Chondrocyte (in vitro differentiated cells): ENCODE data around the gene RAMP2. TPM values are rescaled to one million over a fixed set of nuclear protein-coding genes. Genes with fewer than 3 reads are reported as not detected.
"Not testable (repeated sequence)": the region's sequence is repeated elsewhere in the genome, so short reads cannot be mapped to it uniquely, and the experiment has no call there.

Experiments used
- DNase-seq: peaks from one replicate; pipeline ENCODE4 v3.0.0; 2021; ENCODE audit warnings: mixed read lengths, low spot score
- H3K27ac Mint-ChIP-seq: one replicate; pipeline ENCODE4 v1.8.0; 2021; ENCODE audit warnings: mild to moderate bottlenecking, moderate library complexity, mixed read lengths; ENCODE audit not compliant: unreplicated experiment
- H3K27me3 Mint-ChIP-seq: 2 replicates; pipeline ENCODE4 v1.8.0; 2021; ENCODE audit warnings: low read depth, mixed read lengths
- H3K36me3 Mint-ChIP-seq: 2 replicates; pipeline ENCODE4 v1.8.0; 2021; ENCODE audit warnings: low read depth, mixed read lengths
- H3K4me1 Mint-ChIP-seq: 2 replicates; pipeline ENCODE4 v1.8.0; 2021; ENCODE audit warnings: low read depth, mild to moderate bottlenecking, mixed read lengths
- H3K4me3 Mint-ChIP-seq: one replicate; pipeline ENCODE4 v1.8.0; 2021; ENCODE audit warnings: mild to moderate bottlenecking, moderate library complexity, mixed read lengths; ENCODE audit not compliant: unreplicated experiment
- H3K9me3 Mint-ChIP-seq: 2 replicates; pipeline ENCODE4 v1.8.0; 2021; ENCODE audit warnings: low read depth, mixed read lengths
- total RNA-seq: library from RNA; stranded (reverse); gene quantifications from 3 replicates; pipeline ENCODE4 v1.2.1, GENCODE V29; 2021
- TF ChIP-seq, protein P1 (sequence below): fragments of 200-600 bp; sonication (generic); IDR thresholded peaks from 2 replicates; pipeline ENCODE4 v1.5.0; 2021; ENCODE audit warnings: antibody characterized with exemption, mild to moderate bottlenecking, moderate library complexity

RAMP2 gene
- total RNA-seq, 1 donor from 2014 or later, result 3.9 TPM

DNA sequence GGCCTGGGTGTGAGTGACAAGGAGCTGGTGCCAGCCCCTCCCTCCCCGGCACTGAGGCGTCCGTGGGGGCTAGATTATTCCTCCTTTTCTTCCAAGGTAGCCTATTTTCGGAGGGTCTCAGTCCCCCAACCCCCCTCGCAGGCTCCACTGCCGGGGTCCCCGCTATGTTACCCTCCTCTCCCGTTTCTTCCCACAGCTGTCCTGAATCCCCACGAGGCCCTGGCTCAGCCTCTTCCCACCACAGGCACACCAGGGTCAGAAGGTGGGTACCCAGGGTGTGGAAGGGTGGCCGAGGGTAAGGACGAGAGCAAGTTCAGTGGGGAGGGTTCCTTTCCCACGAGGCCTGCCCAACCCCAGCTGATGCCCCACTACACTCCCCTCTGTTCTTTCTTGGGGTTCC lies 611 bp downstream of the RAMP2 start:
- no peak overlapping the region for H3K27ac Mint-ChIP-seq
- peak; percentile 57 for DNase-seq
- H3K4me3 Mint-ChIP-seq, result peak overlapping the region; percentile 54
- H3K9me3 Mint-ChIP-seq, result no peaks in the 10 kb centered on the region
- TF ChIP-seq, protein P1, sequence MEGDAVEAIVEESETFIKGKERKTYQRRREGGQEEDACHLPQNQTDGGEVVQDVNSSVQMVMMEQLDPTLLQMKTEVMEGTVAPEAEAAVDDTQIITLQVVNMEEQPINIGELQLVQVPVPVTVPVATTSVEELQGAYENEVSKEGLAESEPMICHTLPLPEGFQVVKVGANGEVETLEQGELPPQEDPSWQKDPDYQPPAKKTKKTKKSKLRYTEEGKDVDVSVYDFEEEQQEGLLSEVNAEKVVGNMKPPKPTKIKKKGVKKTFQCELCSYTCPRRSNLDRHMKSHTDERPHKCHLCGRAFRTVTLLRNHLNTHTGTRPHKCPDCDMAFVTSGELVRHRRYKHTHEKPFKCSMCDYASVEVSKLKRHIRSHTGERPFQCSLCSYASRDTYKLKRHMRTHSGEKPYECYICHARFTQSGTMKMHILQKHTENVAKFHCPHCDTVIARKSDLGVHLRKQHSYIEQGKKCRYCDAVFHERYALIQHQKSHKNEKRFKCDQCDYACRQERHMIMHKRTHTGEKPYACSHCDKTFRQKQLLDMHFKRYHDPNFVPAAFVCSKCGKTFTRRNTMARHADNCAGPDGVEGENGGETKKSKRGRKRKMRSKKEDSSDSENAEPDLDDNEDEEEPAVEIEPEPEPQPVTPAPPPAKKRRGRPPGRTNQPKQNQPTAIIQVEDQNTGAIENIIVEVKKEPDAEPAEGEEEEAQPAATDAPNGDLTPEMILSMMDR, result no peak
- peaks cover 7% of the 10 kb centered on the region for H3K27me3 Mint-ChIP-seq
- H3K36me3 Mint-ChIP-seq, result no peaks in the 10 kb centered on the region
- H3K4me1 Mint-ChIP-seq, result peaks cover 16% of the 10 kb centered on the region

DNA sequence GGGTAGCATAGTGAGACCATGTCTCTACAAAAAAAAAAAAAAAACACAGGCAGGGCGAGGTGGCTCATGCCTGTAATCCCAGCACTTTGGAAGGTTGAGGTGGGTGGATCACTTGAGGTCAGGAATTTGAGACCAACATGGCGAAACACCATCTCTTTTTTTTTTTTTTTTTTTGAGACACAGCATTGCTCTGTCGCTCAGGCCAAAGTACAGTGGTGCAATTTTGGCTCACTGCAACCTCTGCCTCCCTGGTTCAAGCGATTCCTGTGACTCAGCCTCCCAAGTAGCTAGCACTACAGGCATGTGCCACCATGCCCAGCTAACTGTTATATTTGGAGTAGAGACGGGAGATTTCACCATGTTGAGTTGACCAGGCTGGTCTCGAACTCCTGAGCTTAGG lies 5.1 kb downstream of the RAMP2 start:
- TF ChIP-seq, protein P1, result no peak
- Mint-ChIP-seq H3K36me3 (no peaks in the 10 kb centered on the region), H3K4me1 (peaks cover 16% of the 10 kb centered on the region), H3K27ac (no peak overlapping the region), H3K4me3 (no peak overlapping the region), H3K27me3 (peaks cover 4% of the 10 kb centered on the region), H3K9me3 (no peaks in the 10 kb centered on the region)
- no peak for DNase-seq

DNA sequence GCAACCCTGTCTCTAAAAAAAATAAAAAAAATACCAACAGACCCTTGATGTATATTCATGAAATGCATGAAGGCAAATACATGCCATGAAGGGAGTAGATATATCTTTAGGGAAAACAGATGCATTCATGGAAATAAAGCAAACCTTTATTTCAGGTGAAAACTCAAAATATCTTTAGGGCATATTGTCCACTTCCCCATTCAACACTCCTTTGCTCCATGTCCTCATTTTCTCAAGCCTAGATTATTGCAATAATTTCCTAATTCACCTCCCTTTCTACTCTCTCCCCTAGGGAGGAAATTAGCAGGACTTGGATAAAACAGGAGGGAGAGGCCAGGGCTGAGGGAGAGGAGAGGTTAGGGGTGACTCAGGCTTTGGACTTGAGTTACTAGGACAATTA lies 6.5 kb downstream of the RAMP2 start:
- H3K27ac Mint-ChIP-seq, result no peak overlapping the region
- no peak overlapping the region for H3K4me3 Mint-ChIP-seq
- no peak for DNase-seq
- H3K27me3 Mint-ChIP-seq, result no peaks in the 10 kb centered on the region
- peaks cover 16% of the 10 kb centered on the region for H3K4me1 Mint-ChIP-seq
- TF ChIP-seq, protein P1, result no peak
- no peaks in the 10 kb centered on the region for H3K9me3 Mint-ChIP-seq
- H3K36me3 Mint-ChIP-seq, result no peaks in the 10 kb centered on the region

DNA sequence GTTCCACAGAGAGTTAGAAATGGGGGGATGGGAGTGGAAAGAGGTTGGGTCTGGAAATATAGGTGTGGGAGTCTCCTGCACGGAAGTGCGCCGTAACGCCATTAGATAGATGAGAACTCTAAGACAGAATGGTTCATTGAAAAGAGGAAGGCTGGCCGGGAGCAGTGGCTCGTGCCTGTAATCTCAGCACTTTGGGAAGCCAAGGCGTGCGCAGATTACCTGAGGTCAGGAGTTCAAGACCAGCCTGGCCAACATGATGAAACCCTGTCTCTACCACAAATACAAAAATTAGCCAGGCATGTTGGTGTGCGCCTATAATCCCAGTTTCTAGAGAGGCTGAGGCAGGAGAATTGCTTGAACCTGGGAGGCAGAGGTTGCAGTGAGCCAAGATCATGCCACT lies 7.0 kb downstream of the RAMP2 start:
- H3K36me3 Mint-ChIP-seq, result not testable (repeated sequence)

DNA sequence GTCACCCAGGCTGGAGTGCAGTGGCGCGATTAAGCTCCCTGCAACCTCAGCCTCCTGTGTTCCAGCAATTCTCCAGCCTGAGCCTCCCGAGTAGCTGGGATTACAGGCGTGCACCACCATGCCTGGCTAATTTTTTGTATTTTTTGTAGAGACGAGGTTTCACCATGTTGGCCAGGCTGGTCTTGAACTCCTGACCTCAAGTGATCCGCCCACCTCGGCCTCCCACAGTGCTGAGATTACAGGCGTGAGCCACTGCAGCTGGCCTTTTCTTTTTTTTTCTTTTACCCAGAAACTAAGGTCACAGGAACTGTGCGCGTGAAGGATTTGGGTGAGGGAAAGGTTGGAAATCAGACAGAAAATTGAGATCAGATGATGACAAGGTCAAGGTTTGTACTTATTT lies 8.9 kb downstream of the RAMP2 start:
- DNase-seq, H3K9me3 Mint-ChIP-seq, H3K4me3 Mint-ChIP-seq, H3K27ac Mint-ChIP-seq, H3K36me3 Mint-ChIP-seq, H3K27me3 Mint-ChIP-seq: not testable (repeated sequence)
- H3K4me1 Mint-ChIP-seq, result peaks cover 27% of the 10 kb centered on the region

More for the DNA sequence above, 7.0 kb downstream of the RAMP2 start:
- not testable (repeated sequence) for H3K27me3 Mint-ChIP-seq, H3K9me3 Mint-ChIP-seq, H3K4me3 Mint-ChIP-seq, DNase-seq, H3K27ac Mint-ChIP-seq
- peaks cover 12% of the 10 kb centered on the region for H3K4me1 Mint-ChIP-seq

DNA sequence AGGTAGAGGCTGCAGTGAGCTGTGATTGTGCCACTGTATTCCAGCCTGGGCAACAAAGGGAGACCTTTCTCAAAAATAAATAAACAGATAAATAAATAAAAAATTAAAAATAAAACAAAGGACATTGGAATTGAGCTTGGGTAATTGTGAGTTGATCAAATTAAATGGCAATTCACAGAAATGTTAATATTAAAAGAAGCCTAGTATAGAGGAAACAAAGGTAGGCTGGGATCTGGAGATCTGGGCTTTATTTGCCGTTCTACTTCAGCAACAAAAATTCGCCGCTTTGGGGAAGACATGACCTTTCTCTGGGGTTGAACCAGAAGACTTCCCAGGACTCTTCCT lies 11.9 kb downstream of the RAMP2 start:
- peak overlapping the region; percentile 97 for H3K27ac Mint-ChIP-seq
- TF ChIP-seq, protein P1, result no peak
- H3K27me3 Mint-ChIP-seq, result no peaks in the 10 kb centered on the region
- no peak for DNase-seq
- peaks cover 35% of the 10 kb centered on the region for H3K4me1 Mint-ChIP-seq
- peaks cover 3% of the 10 kb centered on the region for H3K36me3 Mint-ChIP-seq
- H3K4me3 Mint-ChIP-seq, result peak overlapping the region; percentile 100
- H3K9me3 Mint-ChIP-seq, result no peaks in the 10 kb centered on the region
